ENCODE measurements around the gene UST. TPM values are rescaled to one million over a fixed set of nuclear protein-coding genes. Genes with fewer than 3 reads are reported as not detected.

The UST gene
- total RNA-seq, 1 experiment from 2014 or later, result 32.1 TPM

DNA sequence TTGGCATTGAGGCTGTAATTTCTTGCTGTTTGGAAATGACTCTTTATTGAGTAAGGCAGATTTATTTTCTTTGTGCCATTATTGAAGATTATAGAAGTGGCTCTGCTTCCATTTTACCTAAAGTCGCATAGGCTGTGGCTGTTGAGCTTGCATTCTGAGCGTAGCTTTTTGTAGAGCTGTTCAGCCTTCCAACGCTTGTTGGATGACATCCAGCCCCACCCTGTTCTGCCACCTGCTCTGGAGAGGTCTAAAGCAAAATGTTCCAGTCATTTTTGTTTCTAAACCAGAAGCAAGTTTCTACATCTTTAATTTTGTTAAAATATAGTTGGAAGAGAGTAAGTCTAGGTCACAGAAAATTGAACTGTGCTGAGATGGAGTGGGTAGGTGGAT is 24.4 kb downstream of the UST start (continued):
- no peak for TF ChIP-seq GRHL2 (CRISPR knock-in tag; IDR thresholded peaks at IDR 0.05; ENCODE audit: insufficient replicate concordance, severe bottlenecking)

DNA sequence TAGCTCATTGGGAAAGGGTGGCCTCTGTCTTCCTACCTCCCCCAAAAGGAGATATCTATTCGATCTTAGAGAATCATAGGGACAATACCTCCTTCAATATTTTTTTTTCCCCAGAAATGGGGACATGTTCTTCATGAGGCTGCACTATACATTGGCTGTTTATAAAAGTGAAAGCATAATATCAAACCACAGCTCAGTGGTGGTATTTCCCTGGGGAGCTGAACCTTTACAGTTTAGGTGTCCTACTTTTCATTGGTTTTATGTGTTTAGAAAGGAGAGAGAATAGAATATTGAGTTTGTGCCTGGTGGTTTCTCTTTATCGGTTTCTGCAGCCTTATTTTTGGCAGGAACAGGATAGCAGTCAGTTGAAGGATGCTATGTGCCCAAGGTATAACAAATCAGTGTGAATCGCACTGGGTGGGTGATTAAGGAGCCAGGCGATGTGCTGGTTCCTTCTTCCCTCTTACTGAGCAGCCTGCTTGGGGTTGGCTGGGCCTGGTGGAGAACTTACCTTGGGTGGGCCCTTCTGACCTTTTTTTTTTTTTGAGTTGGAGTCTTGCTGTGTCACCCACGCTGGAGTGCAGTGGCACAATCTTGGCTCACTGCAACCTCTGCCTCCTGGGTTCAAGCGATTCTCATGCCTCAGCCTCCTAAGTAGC is 25.2 kb downstream of the UST start:
- H3K27ac Mint-ChIP-seq, result no peak overlapping the region
- ATAC-seq, result no peak
- no peak for DNase-seq (ENCODE audit: low spot score)
- H3K4me3 Mint-ChIP-seq, result no peak overlapping the region
- TF ChIP-seq ELF4 (CRISPR knock-in tag; IDR thresholded peaks at IDR 0.05; ENCODE audit: low read depth) (no peak), CBFB (CRISPR knock-in tag; IDR thresholded peaks at IDR 0.05; ENCODE audit: low read depth) (no peak), ZNF138 (CRISPR knock-in tag; conservative IDR thresholded peaks at IDR 0.05) (no peak), SP1 (CRISPR knock-in tag; conservative IDR thresholded peaks at IDR 0.05) (no peak), ZNF416 (CRISPR knock-in tag; IDR thresholded peaks at IDR 0.05) (no peak), ATF1 (CRISPR knock-in tag; IDR thresholded peaks at IDR 0.05) (no peak), TCF7 (CRISPR knock-in tag; IDR thresholded peaks at IDR 0.05; ENCODE audit: low read depth) (no peak), HMGA2 (CRISPR knock-in tag; IDR thresholded peaks at IDR 0.05) (no peak), NR2C2 (CRISPR knock-in tag; IDR thresholded peaks at IDR 0.05) (no peak)
- TF ChIP-seq, protein P1, sequence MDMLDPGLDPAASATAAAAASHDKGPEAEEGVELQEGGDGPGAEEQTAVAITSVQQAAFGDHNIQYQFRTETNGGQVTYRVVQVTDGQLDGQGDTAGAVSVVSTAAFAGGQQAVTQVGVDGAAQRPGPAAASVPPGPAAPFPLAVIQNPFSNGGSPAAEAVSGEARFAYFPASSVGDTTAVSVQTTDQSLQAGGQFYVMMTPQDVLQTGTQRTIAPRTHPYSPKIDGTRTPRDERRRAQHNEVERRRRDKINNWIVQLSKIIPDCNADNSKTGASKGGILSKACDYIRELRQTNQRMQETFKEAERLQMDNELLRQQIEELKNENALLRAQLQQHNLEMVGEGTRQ (CRISPR knock-in tag; IDR thresholded peaks at IDR 0.05), result no peak
- TF ChIP-seq, protein P2, sequence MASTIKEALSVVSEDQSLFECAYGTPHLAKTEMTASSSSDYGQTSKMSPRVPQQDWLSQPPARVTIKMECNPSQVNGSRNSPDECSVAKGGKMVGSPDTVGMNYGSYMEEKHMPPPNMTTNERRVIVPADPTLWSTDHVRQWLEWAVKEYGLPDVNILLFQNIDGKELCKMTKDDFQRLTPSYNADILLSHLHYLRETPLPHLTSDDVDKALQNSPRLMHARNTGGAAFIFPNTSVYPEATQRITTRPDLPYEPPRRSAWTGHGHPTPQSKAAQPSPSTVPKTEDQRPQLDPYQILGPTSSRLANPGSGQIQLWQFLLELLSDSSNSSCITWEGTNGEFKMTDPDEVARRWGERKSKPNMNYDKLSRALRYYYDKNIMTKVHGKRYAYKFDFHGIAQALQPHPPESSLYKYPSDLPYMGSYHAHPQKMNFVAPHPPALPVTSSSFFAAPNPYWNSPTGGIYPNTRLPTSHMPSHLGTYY (CRISPR knock-in tag; IDR thresholded peaks at IDR 0.05), result no peak
- TF ChIP-seq, protein P3, sequence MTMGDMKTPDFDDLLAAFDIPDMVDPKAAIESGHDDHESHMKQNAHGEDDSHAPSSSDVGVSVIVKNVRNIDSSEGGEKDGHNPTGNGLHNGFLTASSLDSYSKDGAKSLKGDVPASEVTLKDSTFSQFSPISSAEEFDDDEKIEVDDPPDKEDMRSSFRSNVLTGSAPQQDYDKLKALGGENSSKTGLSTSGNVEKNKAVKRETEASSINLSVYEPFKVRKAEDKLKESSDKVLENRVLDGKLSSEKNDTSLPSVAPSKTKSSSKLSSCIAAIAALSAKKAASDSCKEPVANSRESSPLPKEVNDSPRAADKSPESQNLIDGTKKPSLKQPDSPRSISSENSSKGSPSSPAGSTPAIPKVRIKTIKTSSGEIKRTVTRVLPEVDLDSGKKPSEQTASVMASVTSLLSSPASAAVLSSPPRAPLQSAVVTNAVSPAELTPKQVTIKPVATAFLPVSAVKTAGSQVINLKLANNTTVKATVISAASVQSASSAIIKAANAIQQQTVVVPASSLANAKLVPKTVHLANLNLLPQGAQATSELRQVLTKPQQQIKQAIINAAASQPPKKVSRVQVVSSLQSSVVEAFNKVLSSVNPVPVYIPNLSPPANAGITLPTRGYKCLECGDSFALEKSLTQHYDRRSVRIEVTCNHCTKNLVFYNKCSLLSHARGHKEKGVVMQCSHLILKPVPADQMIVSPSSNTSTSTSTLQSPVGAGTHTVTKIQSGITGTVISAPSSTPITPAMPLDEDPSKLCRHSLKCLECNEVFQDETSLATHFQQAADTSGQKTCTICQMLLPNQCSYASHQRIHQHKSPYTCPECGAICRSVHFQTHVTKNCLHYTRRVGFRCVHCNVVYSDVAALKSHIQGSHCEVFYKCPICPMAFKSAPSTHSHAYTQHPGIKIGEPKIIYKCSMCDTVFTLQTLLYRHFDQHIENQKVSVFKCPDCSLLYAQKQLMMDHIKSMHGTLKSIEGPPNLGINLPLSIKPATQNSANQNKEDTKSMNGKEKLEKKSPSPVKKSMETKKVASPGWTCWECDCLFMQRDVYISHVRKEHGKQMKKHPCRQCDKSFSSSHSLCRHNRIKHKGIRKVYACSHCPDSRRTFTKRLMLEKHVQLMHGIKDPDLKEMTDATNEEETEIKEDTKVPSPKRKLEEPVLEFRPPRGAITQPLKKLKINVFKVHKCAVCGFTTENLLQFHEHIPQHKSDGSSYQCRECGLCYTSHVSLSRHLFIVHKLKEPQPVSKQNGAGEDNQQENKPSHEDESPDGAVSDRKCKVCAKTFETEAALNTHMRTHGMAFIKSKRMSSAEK (CRISPR knock-in tag; IDR thresholded peaks at IDR 0.05; ENCODE audit: borderline replicate concordance), result no peak
- TF ChIP-seq, protein P4, sequence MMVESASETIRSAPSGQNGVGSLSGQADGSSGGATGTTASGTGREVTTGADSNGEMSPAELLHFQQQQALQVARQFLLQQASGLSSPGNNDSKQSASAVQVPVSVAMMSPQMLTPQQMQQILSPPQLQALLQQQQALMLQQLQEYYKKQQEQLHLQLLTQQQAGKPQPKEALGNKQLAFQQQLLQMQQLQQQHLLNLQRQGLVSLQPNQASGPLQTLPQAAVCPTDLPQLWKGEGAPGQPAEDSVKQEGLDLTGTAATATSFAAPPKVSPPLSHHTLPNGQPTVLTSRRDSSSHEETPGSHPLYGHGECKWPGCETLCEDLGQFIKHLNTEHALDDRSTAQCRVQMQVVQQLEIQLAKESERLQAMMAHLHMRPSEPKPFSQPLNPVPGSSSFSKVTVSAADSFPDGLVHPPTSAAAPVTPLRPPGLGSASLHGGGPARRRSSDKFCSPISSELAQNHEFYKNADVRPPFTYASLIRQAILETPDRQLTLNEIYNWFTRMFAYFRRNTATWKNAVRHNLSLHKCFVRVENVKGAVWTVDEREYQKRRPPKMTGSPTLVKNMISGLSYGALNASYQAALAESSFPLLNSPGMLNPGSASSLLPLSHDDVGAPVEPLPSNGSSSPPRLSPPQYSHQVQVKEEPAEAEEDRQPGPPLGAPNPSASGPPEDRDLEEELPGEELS (CRISPR knock-in tag; IDR thresholded peaks at IDR 0.05), result no peak
- TF ChIP-seq, protein P5, sequence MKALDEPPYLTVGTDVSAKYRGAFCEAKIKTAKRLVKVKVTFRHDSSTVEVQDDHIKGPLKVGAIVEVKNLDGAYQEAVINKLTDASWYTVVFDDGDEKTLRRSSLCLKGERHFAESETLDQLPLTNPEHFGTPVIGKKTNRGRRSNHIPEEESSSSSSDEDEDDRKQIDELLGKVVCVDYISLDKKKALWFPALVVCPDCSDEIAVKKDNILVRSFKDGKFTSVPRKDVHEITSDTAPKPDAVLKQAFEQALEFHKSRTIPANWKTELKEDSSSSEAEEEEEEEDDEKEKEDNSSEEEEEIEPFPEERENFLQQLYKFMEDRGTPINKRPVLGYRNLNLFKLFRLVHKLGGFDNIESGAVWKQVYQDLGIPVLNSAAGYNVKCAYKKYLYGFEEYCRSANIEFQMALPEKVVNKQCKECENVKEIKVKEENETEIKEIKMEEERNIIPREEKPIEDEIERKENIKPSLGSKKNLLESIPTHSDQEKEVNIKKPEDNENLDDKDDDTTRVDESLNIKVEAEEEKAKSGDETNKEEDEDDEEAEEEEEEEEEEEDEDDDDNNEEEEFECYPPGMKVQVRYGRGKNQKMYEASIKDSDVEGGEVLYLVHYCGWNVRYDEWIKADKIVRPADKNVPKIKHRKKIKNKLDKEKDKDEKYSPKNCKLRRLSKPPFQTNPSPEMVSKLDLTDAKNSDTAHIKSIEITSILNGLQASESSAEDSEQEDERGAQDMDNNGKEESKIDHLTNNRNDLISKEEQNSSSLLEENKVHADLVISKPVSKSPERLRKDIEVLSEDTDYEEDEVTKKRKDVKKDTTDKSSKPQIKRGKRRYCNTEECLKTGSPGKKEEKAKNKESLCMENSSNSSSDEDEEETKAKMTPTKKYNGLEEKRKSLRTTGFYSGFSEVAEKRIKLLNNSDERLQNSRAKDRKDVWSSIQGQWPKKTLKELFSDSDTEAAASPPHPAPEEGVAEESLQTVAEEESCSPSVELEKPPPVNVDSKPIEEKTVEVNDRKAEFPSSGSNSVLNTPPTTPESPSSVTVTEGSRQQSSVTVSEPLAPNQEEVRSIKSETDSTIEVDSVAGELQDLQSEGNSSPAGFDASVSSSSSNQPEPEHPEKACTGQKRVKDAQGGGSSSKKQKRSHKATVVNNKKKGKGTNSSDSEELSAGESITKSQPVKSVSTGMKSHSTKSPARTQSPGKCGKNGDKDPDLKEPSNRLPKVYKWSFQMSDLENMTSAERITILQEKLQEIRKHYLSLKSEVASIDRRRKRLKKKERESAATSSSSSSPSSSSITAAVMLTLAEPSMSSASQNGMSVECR (CRISPR knock-in tag; IDR thresholded peaks at IDR 0.05; ENCODE audit: borderline replicate concordance), result no peak
- TF ChIP-seq, protein P6, sequence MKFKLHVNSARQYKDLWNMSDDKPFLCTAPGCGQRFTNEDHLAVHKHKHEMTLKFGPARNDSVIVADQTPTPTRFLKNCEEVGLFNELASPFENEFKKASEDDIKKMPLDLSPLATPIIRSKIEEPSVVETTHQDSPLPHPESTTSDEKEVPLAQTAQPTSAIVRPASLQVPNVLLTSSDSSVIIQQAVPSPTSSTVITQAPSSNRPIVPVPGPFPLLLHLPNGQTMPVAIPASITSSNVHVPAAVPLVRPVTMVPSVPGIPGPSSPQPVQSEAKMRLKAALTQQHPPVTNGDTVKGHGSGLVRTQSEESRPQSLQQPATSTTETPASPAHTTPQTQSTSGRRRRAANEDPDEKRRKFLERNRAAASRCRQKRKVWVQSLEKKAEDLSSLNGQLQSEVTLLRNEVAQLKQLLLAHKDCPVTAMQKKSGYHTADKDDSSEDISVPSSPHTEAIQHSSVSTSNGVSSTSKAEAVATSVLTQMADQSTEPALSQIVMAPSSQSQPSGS (CRISPR knock-in tag; IDR thresholded peaks at IDR 0.05; ENCODE audit: borderline replicate concordance, low read depth), result no peak
- H3K9me3 Mint-ChIP-seq, result no peaks in the 10 kb centered on the region
- H3K36me3 Mint-ChIP-seq, result no peaks in the 10 kb centered on the region
- ChIA-PET CTCF (no interaction called here), POLR2A (interaction anchor here (0.7 kb wide), 1 partner anchor 163 kb away, joined by 3 read pairs; no protein-coding TSS in a partner anchor)
- no peaks in the 10 kb centered on the region for H3K27me3 Mint-ChIP-seq (ENCODE audit: low read depth)
- H3K4me1 Mint-ChIP-seq, result peaks cover 73% of the 10 kb centered on the region

Measured in WTC11 (cell line).